GM21825 (cell line): Measurements from ENCODE around the gene TSHZ2.

Source experiments
- ATAC-seq: cut with Tn5 transposase; IDR thresholded peaks from one replicate; pipeline ENCODE4 v1.9.1; 2021; ENCODE audit warnings: mild to moderate bottlenecking, moderate library complexity; ENCODE audit not compliant: unreplicated experiment

Gene TSHZ2

GRCh38 chr20:52972190-52972937 lies at the start of gene TSHZ2:
Gene TSHZ2, plus strand, starts transcription at chr20:52972358. Its CDS starts 936 bp downstream, at chr20:52973294.
- no peak for ATAC-seq

- ATAC-seq, result no peak
Measured at GRCh38 chr20:52922436-52922835, 49.7 kb upstream of the TSHZ2 start.

GRCh38 chr20:52923123-52923937 lies 48.8 kb upstream of the TSHZ2 start:
- ATAC-seq, result no peak

- ATAC-seq, result no peak
Measured at GRCh38 chr20:52924411-52925271, 47.5 kb upstream of the TSHZ2 start.

GRCh38 chr20:52926505-52926904 lies 45.7 kb upstream of the TSHZ2 start:
- no peak for ATAC-seq

- no peak for ATAC-seq
Measured at GRCh38 chr20:52933867-52934266, 38.3 kb upstream of the TSHZ2 start.

GRCh38 chr20:52936351-52937340 lies 35.5 kb upstream of the TSHZ2 start:
- no peak for ATAC-seq

GRCh38 chr20:52937591-52938100 lies 34.5 kb upstream of the TSHZ2 start:
- ATAC-seq, result no peak

GRCh38 chr20:52939141-52939540 lies 33.0 kb upstream of the TSHZ2 start:
- no peak for ATAC-seq

- no peak for ATAC-seq
Measured at GRCh38 chr20:52941808-52942207, 30.4 kb upstream of the TSHZ2 start.

GRCh38 chr20:52943185-52943841 lies 28.8 kb upstream of the TSHZ2 start:
- ATAC-seq, result no peak

- ATAC-seq, result no peak
Measured at GRCh38 chr20:52945268-52945667, 26.9 kb upstream of the TSHZ2 start.

GRCh38 chr20:52945862-52946522 lies 26.2 kb upstream of the TSHZ2 start:
- ATAC-seq, result no peak

- ATAC-seq, result no peak
Measured at GRCh38 chr20:52948491-52948890, 23.7 kb upstream of the TSHZ2 start.

GRCh38 chr20:52953020-52953419 lies 19.1 kb upstream of the TSHZ2 start:
- no peak for ATAC-seq

GRCh38 chr20:52954849-52955248 lies 17.3 kb upstream of the TSHZ2 start:
- ATAC-seq, result no peak

GRCh38 chr20:52958211-52958610 lies 13.9 kb upstream of the TSHZ2 start:
- ATAC-seq, result no peak

GRCh38 chr20:52959125-52959524 lies 13.0 kb upstream of the TSHZ2 start:
- ATAC-seq, result no peak

- ATAC-seq, result no peak
Measured at GRCh38 chr20:52962183-52962582, 10.0 kb upstream of the TSHZ2 start.
